NAMALWA (cell line): ENCODE measurements around the gene AOPEP.

Source experiments
- DNase-seq: peaks from one replicate; pipeline ENCODE4 v3.0.0-alpha.2; 2015; ENCODE audit warnings: low spot score

The AOPEP gene, protein sequence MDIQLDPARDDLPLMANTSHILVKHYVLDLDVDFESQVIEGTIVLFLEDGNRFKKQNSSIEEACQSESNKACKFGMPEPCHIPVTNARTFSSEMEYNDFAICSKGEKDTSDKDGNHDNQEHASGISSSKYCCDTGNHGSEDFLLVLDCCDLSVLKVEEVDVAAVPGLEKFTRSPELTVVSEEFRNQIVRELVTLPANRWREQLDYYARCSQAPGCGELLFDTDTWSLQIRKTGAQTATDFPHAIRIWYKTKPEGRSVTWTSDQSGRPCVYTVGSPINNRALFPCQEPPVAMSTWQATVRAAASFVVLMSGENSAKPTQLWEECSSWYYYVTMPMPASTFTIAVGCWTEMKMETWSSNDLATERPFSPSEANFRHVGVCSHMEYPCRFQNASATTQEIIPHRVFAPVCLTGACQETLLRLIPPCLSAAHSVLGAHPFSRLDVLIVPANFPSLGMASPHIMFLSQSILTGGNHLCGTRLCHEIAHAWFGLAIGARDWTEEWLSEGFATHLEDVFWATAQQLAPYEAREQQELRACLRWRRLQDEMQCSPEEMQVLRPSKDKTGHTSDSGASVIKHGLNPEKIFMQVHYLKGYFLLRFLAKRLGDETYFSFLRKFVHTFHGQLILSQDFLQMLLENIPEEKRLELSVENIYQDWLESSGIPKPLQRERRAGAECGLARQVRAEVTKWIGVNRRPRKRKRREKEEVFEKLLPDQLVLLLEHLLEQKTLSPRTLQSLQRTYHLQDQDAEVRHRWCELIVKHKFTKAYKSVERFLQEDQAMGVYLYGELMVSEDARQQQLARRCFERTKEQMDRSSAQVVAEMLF

DNA sequence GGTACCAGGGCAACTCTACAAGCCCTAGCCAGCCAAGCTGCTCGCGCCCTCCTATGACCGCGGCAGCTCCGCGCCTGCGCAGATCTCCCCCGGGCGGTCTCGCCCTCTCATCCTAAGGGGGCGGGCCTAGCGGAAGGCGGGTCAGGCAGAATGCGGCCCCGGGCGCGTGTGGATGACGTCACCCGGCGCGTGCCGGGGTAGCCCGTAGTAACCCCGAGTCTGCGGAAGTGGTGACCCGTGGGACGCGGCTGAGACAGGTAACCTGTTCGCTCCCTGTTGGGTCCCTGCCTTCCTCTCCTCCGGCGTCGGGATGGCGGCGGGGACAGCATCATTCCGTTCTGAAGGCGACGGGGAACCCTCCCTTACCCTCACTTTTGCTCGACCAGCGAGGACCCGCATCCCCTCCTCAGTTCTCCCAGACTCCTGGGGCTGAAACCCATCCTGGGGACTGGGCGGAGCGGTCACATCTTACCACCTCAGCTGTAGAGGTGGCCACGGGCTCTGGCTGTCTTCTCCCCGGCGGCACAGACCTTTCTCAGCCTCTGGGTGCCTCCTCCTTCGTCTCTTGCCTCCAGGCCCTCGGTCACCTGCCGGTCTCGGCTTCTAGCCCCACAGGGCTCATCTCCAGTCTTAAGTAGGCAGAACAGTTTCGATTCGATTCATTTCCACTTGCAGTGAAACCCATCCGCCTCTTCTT lies at the start of gene AOPEP:
AOPEP (plus strand) TSS at position 205 of the 697 bp plus-strand sequence. CDS start 33,085 bp downstream, outside the sequence.
- peak; percentile 97 for DNase-seq

DNA sequence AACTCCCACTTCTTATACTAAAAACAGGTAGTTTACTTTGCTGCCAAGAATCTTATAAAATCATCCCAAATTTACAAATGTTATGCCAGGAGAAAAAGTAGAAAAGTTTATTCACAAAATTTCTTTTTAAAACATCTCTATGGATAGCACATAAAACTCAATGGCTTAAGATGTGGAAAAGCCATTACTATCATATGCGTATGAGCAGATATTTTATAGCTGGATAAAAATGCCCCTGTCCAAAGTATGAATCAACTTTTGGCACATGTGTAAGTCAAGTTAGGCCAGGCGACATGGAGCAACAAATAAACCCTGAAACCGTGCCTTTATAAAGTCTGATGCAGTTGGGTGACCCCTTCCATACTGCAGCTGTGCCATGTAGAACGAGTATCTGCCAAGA lies 48.6 kb upstream of the AOPEP start:
- DNase-seq, result no peak

DNA sequence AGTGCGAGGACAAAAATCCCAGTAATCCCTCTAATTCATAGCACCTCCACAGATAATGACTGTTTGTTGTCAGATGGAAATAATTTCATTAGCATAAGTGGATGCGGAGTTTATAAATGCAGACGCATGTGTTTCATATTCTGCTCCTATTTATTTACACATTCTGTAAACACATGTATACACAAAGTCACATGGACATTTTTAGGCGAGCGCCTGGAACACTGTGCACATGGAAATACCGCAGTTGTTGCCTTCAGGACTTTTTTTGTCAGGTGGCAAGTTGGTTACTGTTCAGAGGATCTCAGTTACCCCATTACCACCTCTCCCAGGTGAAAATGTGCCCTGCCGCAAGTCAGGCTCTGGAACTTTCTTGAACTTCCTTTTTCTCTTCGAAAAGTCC lies 46.9 kb upstream of the AOPEP start:
- DNase-seq, result no peak

DNA sequence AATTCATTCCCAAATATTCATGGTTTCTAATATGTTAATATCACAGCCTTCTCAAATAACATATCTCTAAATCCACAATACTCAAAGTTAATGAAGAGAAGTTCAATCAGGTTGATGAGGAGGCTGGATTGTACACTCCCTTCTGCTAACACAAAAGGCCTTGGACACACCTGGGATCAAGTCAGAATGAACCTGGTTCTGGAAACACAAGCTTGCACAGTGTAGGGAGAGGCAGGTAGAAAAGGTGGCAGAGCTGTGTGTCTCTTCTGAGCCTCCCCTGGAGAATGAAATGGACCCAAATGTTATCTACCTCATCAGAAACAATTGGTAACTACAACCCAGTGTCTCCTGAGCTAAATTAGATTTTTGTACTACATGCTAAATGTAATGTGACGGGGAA lies 46.5 kb upstream of the AOPEP start:
- no peak for DNase-seq

DNA sequence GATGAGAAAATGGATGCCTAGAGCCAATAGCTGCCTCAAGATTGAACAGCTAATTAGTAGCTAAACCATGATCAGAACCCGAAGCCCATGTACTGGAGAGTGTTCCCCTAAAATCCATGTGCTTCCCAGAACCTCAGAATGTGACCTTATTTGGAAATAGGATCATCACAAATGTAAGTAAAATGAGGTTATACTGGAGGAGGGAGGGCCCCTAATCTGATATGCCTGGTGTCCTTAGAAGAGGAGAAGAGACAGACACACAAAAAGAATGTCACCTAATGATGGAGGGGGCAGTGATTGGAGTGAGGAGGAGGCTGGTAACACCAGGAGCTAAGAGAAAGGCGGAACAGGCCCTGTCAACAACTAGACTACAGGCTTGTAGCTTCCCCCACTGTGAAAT lies 45.9 kb upstream of the AOPEP start:
- no peak for DNase-seq

DNA sequence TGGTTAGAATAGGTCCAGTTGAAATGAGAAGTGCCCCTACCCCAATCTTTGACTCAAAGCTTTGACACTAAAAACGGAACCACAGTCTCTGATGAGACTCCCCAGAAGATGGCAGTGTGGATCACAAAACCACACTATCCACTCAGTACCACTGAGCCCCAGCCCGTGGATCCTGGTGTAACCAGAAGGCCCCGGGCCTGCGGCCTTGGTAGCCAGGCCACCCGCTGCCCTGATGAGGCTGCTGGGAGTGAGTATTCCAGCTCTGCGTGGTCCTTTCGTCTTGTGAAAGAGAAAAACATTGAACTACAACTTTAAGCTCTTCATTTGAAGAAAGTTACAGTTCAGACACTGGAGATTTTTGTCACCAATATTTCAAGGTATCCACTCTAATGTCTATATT lies 45.0 kb upstream of the AOPEP start:
- DNase-seq, result peak; percentile 82

DNA sequence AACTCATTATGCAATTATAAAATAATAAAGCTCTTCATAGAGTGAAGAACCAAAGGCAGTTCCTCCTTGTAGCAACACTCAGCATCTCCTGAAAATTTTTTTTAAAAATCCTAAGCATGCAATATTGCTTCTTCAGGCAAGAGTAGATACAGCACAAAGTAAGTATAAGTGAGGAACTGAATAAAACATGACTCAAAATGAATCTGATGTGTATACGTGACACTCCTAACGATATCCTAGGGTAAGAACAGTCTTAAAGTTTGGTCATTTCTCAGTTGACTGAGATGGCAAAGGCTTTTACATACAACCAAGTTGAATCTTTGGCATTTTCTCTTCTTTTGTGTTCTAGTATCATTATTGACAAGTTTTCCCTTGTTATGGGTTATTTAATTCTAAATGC lies 41.1 kb upstream of the AOPEP start:
- no peak for DNase-seq

DNA sequence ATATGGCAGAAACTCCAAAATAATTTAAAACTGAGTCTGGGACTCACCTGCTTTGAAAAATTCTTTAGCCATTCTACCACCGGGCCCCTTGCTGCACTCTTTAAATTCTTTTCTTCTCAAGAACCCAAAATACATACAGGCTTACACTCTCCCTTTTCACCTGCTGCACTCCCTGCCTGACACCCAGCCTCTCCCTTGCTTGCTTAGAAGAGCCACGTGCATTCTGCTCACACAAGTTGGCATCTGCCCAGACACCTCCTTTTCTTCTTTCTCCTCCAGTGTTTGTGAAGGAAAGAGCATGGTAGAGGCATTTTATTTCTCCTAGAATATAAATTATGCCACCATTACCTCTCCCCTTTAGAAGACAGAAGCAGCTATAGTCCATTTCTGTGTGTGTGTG lies 39.0 kb upstream of the AOPEP start:
- no peak for DNase-seq

DNA sequence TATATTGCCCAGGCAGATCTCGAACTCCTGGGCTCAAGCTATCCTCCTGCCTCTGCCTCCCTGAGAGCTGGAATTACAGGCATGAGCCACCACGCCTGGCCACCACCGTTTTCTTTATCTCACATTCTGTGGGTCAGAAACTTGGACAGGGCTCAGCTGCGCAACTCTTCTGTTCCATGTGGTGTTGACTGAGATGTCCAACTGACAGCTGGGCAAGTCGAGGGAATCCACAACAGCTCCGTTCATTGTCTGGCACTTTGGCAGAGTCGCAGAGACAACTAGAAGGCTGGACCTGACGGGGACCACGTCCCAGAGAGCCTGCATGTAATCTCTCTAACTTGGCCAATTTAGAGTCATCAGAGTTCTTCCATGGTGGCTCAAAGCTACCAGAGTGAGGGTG lies 36.2 kb upstream of the AOPEP start:
- DNase-seq, result no peak

DNA sequence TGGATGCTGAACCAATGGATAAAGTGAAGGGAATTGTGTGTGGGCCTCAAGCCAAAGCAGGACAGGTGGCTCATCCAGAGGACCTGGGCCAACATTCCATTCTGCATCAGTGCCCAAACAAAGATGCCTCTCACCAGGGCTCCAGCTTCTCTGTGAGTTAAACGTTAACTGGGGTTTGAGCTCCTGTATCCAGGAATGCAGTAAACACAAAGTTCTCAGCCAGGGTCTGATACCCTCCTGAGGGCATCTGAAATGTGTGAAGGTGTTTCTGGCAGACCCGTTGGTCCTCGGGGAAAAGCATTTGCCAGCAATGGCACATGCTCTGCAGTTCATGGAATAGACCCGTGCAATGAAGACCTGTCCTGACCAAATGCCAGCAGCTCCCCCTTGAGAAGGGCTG lies 33.9 kb upstream of the AOPEP start:
- DNase-seq, result no peak

DNA sequence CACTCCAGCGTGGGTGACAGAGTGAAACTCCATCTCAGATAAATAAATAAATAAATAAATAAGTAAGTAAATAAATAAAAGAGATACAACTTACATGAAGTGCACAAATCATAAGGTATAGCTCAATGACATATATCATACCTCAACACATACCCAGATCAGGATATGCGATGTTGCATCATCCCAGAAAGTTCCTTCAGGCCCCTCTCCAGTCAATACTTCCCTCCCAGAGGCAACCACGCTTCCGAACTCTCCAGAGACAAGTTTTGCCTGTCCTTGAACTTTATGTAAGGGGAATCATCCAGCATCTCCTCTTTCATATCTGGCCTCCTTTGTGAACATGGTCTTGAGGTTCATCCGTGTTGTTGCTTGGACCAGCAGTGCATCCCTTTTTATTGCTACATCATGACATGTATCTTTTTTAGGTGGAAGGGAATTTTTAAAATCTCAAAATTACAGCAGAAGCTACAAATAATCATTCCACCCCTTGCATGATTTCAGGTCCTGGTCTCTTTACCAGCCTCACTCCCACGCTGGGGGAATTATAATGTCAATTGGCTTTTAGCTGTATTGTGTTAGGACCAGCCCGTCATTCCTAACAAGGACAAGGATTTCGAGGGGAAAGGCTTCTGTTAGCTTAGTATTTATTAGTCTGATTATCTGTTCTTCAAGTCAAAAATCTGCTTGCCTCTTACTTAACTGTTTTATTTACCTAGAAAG lies 32.9 kb upstream of the AOPEP start:
- DNase-seq, result no peak

DNA sequence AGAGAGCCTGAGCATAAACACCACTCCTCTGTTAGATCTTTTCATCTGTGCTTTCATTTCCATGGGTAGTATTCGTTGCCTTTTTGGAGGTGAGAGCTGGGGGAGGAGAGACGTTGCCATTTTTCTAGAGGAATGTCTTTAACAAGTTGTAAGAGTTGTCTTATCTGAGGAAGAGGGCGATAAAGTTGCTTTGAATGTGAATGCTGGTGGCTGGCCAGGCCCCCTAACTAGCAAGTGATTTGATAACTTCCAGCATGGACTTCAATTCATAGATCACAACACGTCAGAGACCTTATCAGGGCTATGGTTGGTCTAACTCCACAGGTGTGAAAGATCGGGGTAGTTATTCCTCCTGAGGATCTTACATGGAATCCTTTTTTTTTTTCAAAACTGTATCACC lies 30.0 kb upstream of the AOPEP start:
- no peak for DNase-seq

DNA sequence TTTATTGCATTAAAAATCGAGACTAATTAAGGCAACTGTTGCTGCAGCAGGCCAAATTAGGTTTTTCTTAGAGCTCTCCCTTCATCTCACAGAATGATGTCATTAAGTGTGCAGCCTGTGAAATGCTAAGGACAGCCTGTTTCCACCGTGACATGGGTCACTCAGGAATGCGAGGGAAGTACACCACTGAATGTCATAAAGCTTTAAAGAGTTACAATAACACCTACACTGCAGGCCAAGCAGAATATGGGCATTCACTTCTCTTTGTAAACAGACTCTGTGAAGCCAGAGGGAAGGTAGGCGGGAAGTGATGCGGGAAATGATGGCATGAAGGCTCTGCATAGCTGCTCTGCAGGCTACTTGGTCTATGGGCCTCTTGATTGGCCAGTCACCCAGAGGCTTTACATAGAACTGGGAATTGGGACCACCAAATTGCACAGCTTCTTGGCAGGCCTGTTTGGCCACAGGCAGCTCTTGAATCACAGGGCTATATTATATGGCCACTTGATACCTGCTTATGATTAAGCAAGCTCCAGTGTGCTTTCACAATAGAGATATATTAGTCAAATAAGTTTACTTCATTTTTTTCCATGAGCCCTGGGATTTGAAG lies 28.4 kb upstream of the AOPEP start:
- DNase-seq, result no peak

DNA sequence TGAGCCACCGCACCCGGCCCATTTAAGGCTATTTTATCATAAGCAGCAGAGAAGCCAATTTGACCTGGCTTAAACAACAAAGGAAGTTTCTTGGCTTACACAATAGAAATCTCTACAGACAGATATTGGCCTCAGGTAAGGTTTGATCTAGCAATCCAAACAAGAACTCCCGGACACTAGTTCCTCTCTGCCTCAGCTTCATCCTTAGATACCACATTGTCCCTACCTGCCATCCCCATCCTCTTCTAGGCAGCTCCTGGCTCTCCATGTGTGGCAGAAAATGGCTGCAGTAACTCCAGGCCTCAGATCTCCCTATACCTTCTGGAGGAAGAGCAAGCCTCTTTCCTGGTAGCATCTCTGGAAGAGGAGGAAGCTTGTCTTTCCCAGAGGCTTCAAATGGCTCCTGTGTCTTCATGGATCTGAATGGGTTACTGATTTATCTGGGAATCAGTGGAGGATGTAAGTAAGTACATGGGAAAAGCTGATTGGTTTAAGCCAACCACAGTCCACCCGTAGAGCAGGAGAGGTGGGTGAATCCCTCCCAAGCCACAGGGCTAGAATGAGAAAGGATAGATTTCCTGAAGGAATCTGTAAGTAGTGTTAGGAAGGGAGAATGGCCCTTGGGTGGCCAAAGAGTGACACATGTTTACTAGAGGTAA lies 26.7 kb upstream of the AOPEP start:
- DNase-seq, result no peak

DNA sequence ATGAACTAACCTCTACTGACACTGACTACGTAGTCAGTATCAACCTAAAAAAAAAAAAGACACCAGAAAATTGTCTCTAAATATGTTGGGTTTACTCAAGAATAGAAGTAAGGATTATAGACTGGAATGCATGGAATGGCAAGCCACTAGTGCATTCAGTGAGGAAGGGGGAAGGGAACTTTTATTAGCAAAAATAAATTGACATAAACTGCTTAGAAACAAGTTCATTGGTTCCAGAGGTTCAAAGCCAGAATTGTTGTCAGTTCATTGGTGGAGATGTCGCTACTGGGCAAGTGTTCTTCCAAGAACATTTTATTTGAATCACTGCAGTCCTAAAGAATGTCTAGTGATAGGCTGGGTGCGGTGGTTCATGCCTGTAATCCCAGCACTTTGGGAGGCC lies 26.1 kb upstream of the AOPEP start:
- no peak for DNase-seq

DNA sequence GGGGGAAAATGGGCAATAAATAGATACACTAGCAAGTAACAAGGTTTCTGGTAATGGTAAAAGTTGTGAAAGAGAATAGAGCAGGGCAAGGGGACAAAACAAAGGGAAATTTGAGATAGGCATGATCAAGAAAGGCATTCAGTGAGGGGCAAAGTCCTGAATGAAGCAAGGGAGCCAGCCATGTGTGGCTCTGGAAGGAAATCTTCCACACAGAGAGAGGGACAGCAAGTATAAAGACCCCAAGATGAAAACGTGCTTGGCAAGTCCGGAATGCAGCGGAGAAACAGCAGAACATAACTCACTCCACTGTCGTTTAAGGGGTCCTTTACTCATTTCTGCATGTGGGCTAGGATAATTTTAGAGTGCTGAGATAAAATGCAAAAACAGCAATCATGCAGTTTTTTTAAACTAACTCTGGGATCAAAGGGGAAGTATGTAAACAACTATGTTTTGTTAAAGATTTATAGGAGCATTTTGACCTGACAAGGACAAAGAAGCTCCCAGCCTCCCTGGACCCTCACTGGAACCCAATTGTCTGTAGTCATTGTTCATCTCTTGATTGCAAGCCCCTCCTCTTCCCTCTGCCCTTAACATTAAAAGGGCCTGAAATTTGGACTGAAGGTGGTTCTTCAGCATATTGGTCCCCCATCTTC lies 22.9 kb upstream of the AOPEP start:
- no peak for DNase-seq

DNA sequence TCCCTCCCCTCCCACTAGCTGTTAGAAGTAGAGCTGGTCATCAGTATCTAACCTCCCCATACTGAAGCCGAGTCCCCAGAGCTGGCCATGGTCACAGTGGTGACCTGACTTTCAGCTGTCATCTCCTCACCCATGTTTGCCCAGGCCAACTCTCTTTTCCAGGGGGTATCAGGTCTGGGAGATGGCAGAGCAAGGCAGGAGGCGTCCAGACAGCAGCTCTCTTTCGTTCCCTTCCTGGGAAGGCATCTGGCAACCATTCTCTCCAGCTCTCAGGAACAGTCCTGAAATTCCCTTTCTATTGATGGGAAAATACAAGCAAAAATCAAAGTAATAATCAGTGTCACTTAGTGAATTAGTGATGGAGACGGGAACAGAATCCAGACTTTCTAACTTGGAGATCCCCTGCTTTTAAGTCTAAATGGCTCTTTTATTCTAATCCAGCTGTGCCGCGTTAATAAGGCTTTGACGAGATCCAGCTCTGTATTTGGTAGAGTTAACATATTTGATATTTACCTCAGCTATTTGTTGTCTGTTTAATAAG lies 21.3 kb upstream of the AOPEP start:
- DNase-seq, result no peak

DNA sequence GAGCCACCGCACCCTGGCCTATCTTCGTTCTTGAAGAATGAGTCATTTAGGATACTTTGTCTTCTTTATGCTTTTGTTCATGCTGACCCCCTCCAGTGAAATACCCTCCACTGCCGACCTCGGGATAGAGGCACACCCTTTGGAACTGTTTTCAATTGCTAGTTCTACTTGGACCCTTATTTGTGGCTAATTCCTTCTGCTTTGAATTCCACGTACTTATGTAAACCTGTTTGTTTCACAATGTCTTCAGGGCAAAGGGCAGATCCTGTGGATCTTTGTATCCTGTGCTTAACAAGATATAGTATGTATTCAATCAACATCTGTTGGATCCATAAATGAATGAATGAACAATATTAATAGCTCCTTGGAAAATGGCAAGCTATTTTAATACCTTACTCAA lies 19.6 kb upstream of the AOPEP start:
- DNase-seq, result no peak

DNA sequence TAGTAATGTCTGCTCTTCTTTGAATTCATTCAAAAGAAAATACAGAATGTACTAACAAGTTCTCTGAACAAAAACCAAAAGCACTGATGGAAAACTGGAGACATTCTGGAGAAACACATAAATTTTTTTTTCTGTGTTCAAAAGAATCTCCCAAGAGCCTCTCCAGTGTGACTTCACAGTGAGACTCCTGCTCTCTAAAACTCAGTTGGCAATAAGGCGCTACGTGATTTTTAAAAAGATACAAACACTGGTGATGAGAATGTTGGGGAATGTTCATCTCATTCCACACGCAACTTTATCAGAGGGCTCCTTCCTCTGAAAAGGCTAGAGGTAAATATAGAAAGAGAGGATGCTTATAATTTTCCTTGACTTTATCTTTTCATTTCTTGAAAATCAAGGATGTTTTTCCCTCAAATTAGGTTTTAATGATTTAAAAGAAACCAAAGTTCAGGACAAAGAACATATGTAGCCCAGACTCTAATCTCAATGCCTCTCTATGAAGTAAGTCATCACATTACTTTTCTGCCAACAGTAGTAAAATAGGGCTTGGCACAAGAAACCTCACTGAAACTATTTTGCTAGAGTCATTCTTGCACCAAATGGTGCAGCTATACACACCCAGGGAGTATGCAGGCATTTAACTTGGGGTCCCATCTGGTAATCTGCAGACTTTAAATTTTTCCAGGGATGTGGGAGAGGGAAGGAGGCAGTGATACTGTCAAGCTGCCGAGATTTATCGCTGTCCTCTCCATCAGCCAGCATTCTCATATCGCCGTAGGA lies 12.9 kb upstream of the AOPEP start:
- no peak for DNase-seq

DNA sequence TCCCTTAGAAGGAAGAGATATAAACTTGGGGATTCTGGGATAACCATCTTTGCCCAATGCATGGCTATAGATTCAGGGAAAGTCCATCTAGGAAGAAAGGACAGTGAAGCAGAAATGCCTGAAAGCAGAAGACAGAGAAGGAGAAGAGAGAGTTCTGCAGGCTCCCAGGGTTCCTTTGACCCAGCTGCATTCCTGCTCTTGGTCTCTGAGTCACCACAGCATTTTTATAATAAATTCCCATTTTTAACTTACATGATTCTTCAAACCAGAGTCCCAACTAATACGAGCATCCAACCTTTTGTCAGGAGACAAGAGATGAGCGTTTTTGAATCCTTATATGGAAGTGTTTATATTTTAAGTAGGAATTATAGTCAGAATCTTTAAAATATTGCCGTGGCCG lies 12.0 kb upstream of the AOPEP start:
- no peak for DNase-seq
